ENCODE results near the gene KLF7.

KLF7 gene

DNA sequence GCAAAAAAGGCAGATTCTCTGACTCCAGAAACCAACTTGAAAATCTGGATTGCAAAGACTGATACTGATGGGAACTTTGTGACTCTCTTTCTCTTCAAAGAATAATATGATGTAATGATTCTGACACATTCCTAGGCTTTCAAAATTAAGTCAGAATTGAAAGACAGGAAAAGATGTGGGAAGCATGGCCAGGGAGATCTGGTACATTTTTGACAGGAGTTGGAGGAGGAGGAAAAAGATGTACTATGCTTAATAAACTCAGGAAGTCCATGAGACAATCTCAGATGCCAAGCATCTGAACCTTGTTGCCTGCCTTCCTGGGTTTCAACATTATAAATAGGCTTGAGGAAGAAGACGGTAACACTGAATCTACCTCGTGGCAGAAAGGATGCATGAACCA lies 34.2 kb downstream of the KLF7 start:
- peaks cover 87% of the 10 kb centered on the region for H3K36me3 ChIP-seq (ENCODE audit: low read depth)
- peak overlapping the region; percentile 88 for H3K27ac ChIP-seq (ENCODE audit: poor library complexity, severe bottlenecking)
- ATAC-seq (ENCODE audit: low read depth) (no peak), DNase-seq (ENCODE audit: low spot score) (no peak)
- peaks cover 100% of the 10 kb centered on the region for H3K4me1 ChIP-seq (ENCODE audit: insufficient read depth, poor library complexity, severe bottlenecking)
- no peak overlapping the region for H3K4me3 ChIP-seq (ENCODE audit: severe bottlenecking)
- H3K27me3 ChIP-seq (ENCODE audit: insufficient read depth, poor library complexity, severe bottlenecking), result no peaks in the 10 kb centered on the region
- TF ChIP-seq, protein P1, sequence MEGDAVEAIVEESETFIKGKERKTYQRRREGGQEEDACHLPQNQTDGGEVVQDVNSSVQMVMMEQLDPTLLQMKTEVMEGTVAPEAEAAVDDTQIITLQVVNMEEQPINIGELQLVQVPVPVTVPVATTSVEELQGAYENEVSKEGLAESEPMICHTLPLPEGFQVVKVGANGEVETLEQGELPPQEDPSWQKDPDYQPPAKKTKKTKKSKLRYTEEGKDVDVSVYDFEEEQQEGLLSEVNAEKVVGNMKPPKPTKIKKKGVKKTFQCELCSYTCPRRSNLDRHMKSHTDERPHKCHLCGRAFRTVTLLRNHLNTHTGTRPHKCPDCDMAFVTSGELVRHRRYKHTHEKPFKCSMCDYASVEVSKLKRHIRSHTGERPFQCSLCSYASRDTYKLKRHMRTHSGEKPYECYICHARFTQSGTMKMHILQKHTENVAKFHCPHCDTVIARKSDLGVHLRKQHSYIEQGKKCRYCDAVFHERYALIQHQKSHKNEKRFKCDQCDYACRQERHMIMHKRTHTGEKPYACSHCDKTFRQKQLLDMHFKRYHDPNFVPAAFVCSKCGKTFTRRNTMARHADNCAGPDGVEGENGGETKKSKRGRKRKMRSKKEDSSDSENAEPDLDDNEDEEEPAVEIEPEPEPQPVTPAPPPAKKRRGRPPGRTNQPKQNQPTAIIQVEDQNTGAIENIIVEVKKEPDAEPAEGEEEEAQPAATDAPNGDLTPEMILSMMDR (IDR thresholded peaks at IDR 0.05; ENCODE audit: poor library complexity, severe bottlenecking), result no peak
- no peaks in the 10 kb centered on the region for H3K9me3 ChIP-seq (ENCODE audit: severe bottlenecking)

DNA sequence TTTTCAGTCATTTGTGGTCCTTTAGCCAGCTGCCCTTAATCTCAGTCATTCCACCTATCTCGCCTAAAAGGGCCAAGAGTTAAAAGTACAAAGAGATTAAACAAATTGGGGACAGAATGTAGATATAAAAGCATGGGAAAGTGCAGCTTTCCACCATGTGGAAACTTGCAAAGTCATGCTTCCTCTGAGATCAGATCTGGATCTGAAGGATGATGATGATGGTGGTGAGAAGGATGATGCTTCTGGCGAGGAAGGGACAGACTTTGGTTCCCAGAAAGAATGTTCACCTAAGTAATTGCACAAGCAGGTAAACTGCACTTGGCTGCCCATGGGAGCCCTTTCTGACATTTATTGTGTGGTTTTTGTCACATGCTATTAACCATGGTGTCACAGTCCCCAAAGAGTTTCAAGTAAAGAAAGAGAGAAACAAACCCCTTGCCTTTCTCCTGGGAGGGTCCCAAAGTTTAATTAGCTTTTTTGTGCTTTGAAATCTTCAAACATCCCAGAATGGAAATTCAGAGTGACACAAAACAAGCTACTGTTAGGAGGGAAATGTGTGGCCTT lies 34.7 kb downstream of the KLF7 start:
- no peak for ATAC-seq (ENCODE audit: low read depth)

DNA sequence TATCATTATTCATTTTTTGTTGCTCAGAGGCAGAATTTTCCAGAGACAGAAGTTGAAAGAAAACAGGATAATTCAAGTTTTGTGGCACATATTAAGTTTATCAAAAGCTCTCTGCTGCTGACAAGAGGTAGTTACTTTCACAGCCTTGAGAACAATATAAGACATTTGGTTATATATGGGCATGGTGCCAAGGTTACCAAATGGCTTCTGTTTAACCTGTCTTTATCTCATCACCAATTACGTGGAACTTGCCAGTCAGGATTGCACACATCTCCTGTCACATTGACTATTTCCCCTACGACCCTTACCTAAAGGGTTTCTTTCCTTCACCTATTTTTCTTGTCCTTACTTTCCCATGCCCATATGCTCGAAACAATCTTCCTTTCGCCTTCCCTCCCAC lies 35.9 kb downstream of the KLF7 start:
- Histone ChIP-seq H3K4me3 (ENCODE audit: severe bottlenecking) (no peak overlapping the region), H3K27ac (ENCODE audit: poor library complexity, severe bottlenecking) (peak overlapping the region; percentile 88), H3K36me3 (ENCODE audit: low read depth) (peaks cover 87% of the 10 kb centered on the region), H3K27me3 (ENCODE audit: insufficient read depth, poor library complexity, severe bottlenecking) (no peaks in the 10 kb centered on the region), H3K9me3 (ENCODE audit: severe bottlenecking) (no peaks in the 10 kb centered on the region), H3K4me1 (ENCODE audit: insufficient read depth, poor library complexity, severe bottlenecking) (peaks cover 92% of the 10 kb centered on the region)
- ATAC-seq (ENCODE audit: low read depth), result no peak
- no peak for DNase-seq (ENCODE audit: low spot score)
- TF ChIP-seq, protein P1 (IDR thresholded peaks at IDR 0.05; ENCODE audit: poor library complexity, severe bottlenecking), result no peak

More for the DNA sequence above, 34.7 kb downstream of the KLF7 start:
- no peaks in the 10 kb centered on the region for H3K9me3 ChIP-seq (ENCODE audit: severe bottlenecking)
- H3K4me3 ChIP-seq (ENCODE audit: severe bottlenecking), result no peak overlapping the region
- peaks cover 95% of the 10 kb centered on the region for H3K4me1 ChIP-seq (ENCODE audit: insufficient read depth, poor library complexity, severe bottlenecking)
- H3K27me3 ChIP-seq (ENCODE audit: insufficient read depth, poor library complexity, severe bottlenecking), result no peaks in the 10 kb centered on the region
- H3K27ac ChIP-seq (ENCODE audit: poor library complexity, severe bottlenecking), result peak overlapping the region; percentile 88
- H3K36me3 ChIP-seq (ENCODE audit: low read depth), result peaks cover 87% of the 10 kb centered on the region
- DNase-seq (ENCODE audit: low spot score), result no peak
- TF ChIP-seq, protein P1 (IDR thresholded peaks at IDR 0.05; ENCODE audit: poor library complexity, severe bottlenecking), result no peak

DNA sequence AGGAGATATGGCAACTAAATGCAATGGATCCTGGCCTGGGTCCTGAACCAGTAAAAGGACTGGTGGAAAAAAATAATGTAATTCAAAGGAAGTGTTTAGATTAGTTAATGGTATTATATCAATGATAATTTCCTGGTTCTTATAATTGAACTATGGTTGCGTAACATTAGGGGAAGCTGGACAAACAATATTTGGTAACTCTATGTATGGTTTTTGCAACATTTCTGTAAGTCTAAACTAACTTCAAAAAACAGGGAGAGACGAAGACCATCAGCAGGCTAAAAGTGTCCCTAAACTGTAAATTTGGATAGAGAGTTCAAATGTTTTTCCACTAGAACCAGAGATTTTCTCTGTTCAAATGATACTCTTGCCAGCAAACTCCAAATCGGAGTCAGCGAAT lies 36.9 kb downstream of the KLF7 start:
- Histone ChIP-seq H3K4me1 (ENCODE audit: insufficient read depth, poor library complexity, severe bottlenecking) (peaks cover 88% of the 10 kb centered on the region), H3K9me3 (ENCODE audit: severe bottlenecking) (no peaks in the 10 kb centered on the region), H3K36me3 (ENCODE audit: low read depth) (peaks cover 89% of the 10 kb centered on the region), H3K27ac (ENCODE audit: poor library complexity, severe bottlenecking) (peak overlapping the region; percentile 88), H3K4me3 (ENCODE audit: severe bottlenecking) (no peak overlapping the region), H3K27me3 (ENCODE audit: insufficient read depth, poor library complexity, severe bottlenecking) (no peaks in the 10 kb centered on the region)
- no peak for DNase-seq (ENCODE audit: low spot score)
- TF ChIP-seq, protein P1 (IDR thresholded peaks at IDR 0.05; ENCODE audit: poor library complexity, severe bottlenecking), result no peak
- no peak for ATAC-seq (ENCODE audit: low read depth)

GRCh38 chr2:207126724-207127308 lies 38.9 kb downstream of the KLF7 start:
- Histone ChIP-seq H3K4me3 (ENCODE audit: severe bottlenecking) (no peak overlapping the region), H3K36me3 (ENCODE audit: low read depth) (peaks cover 97% of the 10 kb centered on the region), H3K4me1 (ENCODE audit: insufficient read depth, poor library complexity, severe bottlenecking) (peaks cover 86% of the 10 kb centered on the region), H3K27me3 (ENCODE audit: insufficient read depth, poor library complexity, severe bottlenecking) (no peaks in the 10 kb centered on the region), H3K27ac (ENCODE audit: poor library complexity, severe bottlenecking) (peak overlapping the region; percentile 88), H3K9me3 (ENCODE audit: severe bottlenecking) (no peaks in the 10 kb centered on the region)
- ATAC-seq (ENCODE audit: low read depth) (peak; percentile 40), DNase-seq (ENCODE audit: low spot score) (no peak)
- TF ChIP-seq, protein P1 (IDR thresholded peaks at IDR 0.05; ENCODE audit: poor library complexity, severe bottlenecking), result no peak
